Measurements from ENCODE around the gene MBIP.

The MBIP gene

DNA sequence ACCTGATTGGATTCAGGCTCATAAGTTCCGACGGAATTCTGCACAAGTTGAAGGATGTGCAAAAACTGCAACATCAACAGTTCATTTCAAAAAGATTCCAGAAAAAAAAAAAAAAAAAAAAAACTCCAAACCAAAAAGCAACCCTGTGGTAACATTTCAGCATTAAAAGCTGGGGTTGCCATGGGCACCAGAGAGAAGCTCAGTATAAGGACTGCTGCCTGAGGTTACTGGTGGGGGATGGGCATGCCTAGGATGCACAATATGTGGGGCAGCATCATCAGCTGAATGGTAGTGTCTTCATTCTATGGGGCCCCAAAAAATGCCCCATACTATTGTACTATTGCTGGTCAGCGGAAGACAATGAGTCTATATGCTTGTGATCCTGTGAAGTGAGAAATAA is 44.7 kb downstream of the MBIP start:
- no peak overlapping the region for H3K27ac ChIP-seq
- TF ChIP-seq CTCF (conservative IDR thresholded peaks at IDR 0.05), result no peak

DNA sequence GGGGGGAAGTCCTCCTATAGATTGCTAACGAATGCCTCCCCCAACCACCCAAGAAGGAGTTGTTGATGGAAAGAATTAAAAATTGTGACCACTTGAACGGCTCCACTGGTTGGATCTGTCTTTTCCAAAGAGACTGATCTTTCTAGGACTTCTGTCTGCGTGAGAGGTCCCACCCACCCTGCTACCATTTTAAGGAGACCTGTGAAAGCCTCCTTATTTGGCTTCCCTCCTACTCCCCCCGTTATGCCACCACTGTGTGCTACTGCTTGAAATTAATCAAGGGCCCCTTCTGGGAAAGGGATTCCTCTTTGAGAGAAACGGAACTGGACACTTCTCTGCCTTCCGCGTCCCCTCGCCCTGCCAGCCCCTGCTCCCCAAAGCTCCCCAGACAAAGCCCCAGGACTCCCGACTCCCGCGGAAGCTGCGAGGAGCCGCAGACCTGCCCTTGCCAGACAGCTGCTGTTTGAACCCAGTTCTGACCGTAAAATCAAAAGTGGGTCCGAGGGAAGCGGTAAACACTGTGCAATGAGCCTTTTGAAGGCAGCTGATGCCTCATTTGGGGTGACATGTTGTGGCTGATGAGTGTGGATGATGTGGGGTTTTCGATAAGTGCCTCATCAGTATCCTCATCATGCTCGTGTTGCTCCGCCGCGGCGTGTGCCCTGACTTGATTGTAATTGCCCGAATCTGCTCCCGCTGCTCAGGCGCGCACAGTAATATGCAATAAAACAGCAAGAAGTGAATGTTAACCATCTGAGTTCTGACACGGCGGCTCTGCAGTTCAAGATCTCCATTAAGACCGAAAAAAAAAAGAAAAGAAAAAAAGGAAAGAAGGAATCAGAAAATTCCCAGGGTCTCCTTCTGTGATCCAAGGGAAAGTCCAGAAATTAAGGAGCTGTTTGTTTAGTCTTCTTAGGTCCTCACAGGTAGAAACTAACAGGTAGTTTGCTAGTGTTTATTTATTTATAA is 48.2 kb downstream of the MBIP start:
- no peak for TF ChIP-seq CTCF (conservative IDR thresholded peaks at IDR 0.05)
- no peak overlapping the region for H3K27ac ChIP-seq

DNA sequence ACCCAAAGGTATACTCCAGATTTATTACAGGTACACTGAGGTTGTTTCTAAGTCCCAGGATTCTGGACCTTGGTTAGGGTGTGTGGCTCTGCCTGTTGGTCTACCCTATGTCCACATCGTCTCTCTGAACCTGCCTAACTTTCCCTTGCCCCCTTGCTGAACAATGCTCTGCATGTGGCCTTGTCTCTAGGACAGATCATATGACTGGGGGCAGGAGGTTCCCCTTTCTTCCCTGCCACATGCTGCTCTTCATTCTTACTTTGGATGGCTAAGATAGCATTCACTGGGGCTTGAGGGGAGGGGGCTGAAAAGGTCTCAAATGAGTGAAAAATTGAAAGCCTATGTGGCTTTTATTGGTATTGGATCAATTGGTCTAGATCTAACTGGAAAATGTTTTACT is 49.2 kb downstream of the MBIP start:
- H3K27ac ChIP-seq, result no peak overlapping the region
- TF ChIP-seq CTCF (conservative IDR thresholded peaks at IDR 0.05), result no peak

- no peak for TF ChIP-seq CTCF (conservative IDR thresholded peaks at IDR 0.05)
- H3K27ac ChIP-seq, result no peak overlapping the region
These were observed 50.2 kb downstream of the MBIP start for GRCh38 chr14:36270191-36270590.

DNA sequence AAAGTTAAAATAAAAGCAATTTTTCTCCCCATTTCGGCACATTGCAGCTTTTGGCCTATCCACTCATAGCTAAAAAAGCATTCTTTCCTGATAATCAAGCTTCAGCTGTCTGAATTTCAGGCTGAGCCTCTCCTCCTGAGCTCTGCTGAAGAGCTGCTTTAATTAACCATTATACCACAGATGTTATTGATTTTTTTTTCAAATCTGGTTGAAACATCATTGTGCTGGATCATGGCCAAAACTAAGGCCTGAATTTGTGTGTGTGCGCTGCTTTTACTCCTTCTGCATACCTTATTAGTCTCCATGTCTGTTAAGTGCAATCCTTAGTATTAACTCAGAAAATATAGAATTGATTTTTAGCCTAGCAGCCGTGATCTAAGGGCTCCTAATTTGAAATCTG is 52.3 kb downstream of the MBIP start:
- TF ChIP-seq CTCF (conservative IDR thresholded peaks at IDR 0.05), result no peak

GRCh38 chr14:36264595-36264994 is 55.8 kb downstream of the MBIP start:
- no peak for TF ChIP-seq CTCF (conservative IDR thresholded peaks at IDR 0.05)
- no peak overlapping the region for H3K27ac ChIP-seq

More for the DNA sequence above, 52.3 kb downstream of the MBIP start:
- no peak overlapping the region for H3K27ac ChIP-seq

DNA sequence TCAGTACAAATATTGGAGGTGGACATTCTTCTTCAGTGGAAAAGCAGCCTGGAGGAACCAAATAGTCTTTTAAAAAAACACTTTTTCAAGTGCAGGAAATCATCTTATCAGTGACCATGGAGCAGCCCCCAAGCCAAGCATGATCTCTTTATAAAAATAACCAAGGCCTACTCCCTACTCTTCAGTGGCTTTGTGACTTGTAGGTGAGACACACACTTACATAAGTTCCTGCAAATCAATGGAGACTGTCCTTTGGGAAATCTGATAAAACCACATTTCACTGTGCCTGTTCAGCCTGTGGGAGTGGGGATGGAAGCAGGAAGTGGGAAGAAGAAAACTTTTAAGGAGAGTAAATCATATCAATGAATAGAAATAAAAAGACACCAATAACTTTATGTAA is 56.3 kb downstream of the MBIP start:
- TF ChIP-seq CTCF (conservative IDR thresholded peaks at IDR 0.05), result no peak
- H3K27ac ChIP-seq, result no peak overlapping the region
